Measurements from ENCODE around the gene DVL2.

- no peak for TF ChIP-seq POLR2A (IDR thresholded peaks at IDR 0.05)
- TF ChIP-seq, protein P1, sequence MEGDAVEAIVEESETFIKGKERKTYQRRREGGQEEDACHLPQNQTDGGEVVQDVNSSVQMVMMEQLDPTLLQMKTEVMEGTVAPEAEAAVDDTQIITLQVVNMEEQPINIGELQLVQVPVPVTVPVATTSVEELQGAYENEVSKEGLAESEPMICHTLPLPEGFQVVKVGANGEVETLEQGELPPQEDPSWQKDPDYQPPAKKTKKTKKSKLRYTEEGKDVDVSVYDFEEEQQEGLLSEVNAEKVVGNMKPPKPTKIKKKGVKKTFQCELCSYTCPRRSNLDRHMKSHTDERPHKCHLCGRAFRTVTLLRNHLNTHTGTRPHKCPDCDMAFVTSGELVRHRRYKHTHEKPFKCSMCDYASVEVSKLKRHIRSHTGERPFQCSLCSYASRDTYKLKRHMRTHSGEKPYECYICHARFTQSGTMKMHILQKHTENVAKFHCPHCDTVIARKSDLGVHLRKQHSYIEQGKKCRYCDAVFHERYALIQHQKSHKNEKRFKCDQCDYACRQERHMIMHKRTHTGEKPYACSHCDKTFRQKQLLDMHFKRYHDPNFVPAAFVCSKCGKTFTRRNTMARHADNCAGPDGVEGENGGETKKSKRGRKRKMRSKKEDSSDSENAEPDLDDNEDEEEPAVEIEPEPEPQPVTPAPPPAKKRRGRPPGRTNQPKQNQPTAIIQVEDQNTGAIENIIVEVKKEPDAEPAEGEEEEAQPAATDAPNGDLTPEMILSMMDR (IDR thresholded peaks at IDR 0.05): no peak
- TF ChIP-seq POLR2AphosphoS5 (IDR thresholded peaks at IDR 0.05): no peak
These were observed 14.9 kb upstream of the DVL2 start for GRCh38 chr17:7249214-7249613.
